GM21737 (cell line): ENCODE results near the gene MEOX1.

Experiments
- ATAC-seq: cut with Tn5 transposase; IDR thresholded peaks from one replicate; pipeline ENCODE4 v1.9.1; 2021; ENCODE audit warnings: mild to moderate bottlenecking, moderate library complexity; ENCODE audit not compliant: unreplicated experiment

MEOX1 gene

DNA sequence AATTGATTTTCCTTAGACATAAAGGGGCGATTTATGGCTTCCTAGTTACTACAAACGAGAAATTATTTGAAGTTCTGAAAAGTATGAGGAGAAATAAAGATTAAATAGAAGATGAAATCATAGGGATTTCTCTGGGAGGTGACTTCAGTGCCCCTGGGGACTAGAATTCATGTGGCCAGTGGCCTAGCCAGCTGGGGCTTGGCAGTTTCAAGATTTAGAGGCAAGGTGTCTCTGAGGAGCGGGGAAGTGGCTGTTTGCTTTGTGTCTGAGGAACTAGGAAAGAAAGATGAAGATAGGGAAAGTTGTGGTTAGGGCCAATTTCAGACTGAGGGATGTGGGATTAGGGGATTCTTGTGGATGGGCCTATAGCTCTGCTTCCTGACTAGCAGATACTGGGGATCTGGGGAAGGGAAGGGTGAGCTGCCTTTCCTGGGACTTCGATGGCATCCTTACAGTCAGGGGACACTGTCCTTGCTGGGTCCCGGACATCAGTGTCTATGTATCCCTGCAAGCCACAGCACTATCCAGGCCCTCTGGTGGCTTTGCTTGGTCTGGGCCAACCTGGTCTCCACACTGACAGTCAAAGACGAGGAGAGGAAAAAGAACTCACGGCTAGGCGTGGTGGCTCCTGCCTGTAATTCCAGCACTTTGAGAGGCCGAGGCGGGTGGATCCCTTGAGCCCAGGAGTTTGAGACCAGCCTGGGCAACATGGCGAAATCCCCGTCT, 22.4 kb upstream of the MEOX1 start:
- no peak for ATAC-seq

DNA sequence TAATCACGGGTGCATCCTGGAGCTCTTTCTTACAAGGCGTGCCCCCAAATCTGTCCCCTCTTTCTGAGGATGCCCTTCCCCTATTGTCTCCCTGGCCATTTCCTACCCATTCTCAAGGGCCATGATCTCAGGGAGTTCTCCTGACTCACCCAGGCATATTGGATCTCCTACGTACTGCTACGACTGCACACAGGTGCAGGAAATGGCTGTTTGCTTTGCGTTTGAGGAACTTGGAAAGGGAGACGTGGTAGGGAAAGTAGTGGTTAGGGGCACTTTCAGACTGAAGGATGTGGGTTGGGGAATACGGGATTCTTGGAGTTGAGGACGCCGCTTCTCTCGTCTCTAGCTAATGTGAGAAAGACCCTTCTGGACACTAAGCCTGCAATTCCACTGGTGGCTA, 18.7 kb upstream of the MEOX1 start:
- ATAC-seq = no peak

DNA sequence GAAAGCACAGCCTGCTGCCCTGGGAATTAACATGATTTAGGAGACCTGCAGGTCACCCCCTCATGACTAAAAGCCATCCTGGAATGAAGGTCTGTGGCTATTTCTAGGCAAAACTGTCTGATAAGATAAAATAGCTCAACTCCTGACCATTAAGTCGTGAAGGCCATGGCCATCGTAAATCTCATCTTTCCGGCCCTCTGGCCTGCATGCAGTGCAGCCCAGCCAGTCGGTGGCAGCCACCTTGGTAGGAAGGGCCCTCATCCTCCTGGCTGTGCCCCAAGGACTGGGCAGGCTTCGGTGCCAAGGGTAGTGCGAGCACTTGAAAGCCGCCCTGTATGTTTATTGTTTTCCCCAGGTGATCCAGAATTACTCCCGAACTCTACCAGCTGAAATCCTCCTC, 18.2 kb upstream of the MEOX1 start:
- no peak for ATAC-seq

DNA sequence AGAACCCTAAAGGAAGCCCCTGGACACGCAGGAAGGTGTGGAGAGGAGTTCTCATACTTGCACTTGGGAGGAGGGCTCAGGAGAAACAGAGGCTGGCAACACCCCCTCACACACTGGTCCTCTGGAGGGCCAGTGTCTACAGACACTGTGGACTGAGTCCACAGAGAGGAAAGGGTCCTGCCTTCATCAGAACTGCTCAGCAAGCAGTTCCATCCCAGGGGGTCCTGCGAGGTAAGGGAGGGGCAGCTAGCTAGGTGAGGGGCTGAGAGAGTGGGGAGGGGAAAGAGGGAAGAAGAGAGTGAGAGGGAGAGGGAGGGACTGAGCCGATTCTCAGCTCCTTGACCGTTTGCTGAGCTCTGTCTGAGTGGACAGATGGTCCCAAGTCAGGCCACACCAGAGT, 17.7 kb upstream of the MEOX1 start:
- no peak for ATAC-seq

DNA sequence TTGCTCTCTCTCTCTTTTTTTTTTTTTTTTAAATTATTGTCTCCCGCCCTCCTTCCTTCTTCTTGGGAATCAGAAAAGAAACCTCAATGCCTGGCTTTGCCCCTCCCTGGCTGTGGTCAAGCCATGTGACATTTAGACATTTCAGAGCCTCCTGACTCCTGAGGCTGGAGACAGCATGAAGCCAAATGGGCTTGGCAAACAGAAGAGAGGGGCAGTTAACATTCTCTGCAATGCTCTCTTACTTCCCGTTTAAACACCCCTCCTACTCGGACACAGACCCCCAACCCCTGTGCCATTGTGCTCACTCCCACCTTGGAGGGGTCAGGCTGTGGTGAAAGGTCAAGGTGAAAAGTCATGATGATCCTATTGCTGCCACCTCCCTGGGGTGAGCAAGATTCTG, 14.7 kb upstream of the MEOX1 start:
- ATAC-seq = no peak

DNA sequence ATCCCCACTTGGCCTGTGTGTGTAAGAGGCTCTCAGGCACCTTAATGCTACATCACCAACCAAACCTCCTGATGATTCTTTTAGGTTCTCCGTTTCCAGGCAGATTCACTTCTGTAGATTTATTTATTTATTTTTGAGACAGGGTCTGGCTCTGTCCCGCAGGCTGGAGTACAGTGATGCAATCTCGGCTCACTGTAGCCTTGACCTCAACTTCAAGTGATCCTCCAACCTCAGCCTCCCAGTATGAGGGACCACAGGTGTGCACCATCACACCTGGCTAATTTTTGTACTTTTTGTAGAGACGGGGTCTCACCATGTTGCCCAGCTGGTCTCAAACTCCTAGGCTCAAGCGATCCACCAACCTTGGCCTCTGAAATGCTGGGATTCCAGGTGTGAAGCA, 12.7 kb upstream of the MEOX1 start:
- no peak for ATAC-seq

DNA sequence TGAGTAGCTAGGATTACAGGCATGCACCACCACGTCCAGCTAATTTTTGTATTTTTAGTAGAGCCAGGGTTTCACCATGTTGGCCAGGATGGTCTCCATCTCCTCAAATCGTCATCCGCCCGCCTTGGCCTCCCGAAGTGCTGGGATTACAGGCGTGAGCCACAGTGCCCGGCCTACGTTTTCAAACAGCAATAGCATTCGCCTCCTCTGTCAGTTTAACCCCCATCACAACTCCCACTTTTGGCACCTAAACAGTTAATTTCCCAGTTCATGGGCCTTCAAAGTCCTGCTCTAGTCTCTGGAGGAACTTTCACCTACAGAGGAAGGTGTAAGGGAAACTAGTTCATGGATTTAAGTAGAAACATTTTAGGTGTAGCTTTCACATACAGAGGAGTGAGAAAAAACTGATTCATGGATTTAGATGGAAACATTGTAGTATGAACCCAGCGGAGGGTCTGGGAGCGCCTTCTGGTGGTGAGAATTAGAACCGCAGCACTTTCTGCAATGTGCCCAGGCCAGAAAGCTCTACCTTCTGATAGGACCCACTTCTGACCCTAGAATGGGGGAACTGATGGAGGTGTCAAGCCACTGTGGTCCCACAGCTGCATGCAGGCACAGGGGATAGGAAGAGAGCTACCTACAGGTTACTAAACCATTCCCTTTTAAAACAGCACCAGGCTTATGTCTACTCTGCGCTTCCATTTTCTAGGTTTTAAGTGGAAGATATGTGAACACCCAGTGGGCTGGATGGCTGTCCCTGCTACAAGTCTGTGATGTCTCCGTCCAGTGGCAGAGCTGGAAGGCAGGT, 12.0 kb upstream of the MEOX1 start:
- no peak for ATAC-seq

DNA sequence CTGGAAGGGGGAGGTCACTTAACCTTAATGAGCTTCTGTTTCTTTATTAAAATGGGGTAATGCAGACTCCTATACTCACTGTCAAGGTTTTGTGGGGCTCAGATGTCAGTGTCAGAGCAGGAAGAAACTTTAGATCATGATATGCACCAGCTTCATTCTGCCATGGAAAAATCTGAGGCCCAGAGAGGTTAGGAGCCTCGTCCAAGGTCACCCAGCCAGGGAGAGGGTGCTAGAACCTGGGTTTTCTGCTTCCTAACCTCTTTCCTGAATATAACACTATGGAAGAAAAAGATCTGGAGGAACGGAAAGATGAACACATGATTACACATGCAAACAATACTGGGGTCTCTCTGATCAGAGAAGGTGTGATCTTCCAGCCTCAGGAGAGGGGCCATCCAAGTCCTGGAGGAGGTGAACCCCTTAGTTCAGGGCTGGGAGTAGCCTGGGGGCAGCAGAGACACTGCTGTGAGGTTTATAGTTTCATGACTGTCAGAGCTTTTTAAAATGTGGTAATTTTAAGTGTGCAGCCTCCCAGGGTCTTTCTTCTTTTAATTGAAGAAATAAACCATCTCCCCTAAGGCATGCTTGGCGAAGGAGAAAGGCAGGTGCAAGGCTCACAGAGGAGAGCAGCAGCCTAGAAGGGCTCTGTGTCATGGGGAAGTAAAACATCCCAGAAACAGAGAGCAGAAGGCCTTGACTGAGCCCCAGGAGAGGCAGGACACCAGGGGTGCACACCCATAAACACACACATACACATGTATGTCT, 10.2 kb upstream of the MEOX1 start:
- ATAC-seq = no peak

DNA sequence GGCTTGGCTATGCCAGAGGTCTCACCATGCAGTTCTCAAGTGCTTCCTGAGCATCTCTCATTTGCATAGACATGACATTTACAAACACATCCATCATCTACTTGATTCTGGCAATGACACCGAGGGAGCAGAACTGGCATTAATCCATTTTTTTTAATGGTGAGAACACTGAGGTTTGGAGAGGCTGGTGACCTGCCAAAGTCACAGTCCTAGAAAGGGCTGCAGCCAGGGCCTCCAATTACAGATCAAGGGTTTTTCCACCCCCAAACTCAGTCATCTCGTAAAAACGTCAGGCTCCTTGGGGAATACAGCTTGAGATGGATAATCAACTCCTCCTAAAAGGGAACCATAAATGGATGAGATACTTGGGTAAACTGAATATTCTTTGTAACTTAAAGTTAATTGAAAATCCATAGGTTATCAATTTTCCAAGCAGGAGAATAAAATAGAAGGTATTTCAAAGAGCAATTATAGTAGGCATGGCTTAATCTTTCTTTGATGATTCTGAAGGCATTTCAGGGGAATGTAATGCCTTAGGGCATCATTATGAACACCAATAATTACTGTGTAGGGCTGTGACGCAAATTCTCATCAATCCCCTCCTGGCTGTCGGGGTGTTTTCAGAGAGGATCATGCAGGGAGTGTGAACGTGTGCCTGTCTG, 9.4 kb upstream of the MEOX1 start:
- no peak for ATAC-seq

DNA sequence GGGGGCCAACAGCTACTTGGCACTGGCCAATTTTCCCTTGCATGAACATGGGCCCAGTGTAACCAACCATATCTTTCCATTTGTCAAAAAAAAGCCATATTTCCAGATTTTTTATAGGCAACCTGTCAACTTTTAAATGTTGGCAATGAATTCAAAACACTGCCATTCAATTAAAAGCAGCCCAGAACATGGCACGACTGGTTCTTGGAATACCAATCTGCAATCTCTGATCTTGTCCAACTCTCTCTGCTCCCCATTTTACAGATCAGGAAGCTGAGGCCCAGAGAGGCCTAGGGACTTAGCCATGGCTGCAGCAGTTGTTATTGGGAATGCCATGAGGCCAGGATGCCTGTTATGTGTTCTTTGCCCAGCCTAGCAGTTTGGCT, 8.9 kb upstream of the MEOX1 start:
- no peak for ATAC-seq

DNA sequence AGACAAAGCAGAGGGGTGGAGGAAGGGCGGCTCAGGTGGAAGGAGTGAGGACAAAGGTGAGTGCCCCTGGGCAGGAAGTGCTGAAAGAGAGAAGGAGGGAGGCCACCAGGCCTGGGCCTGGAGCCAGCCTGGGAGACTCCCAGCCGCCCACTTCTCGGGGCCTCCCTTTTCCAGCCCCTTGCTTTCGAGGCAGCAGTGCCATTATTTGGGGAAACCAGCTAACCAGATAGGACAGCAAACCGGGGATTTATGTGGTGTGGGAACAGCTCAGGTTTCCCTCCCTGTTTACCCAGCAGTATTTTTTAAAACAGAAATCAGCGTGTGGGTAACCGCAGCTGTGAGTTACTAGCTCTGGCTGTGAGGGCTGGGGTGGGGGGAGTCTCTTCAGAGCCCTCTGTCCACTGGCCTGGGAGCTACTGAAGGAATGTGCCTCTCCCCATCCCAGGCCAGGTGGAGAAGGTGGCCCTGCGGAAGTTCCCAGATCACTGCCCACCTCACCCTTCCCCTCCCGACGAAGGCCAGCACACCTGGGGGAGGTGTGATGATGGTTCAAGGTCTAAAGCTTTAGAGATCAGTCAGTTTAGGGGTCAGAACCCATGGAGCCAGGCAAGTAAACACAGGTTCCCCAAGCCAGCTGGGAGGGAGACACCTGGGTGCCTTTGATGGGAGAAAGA, 8.4 kb upstream of the MEOX1 start:
- ATAC-seq = no peak

DNA sequence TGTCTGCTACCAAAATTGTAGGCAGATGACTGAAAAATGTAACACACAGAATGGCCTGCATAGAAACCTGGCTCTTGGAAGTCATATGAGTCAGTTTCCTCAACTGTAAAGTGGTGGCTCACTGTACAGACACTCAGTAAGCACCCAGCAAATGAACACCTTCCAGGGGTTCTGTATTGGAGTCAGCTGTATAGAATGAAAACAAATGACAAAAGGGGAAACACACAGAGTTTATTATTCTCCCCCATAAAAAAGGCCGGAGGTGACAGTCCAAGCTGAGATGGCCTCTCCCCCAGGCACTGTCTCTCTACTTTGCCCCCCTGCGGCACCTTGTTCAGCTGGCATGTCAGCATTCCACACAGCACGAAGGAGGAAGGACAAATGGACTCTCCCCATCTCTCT, 6.2 kb upstream of the MEOX1 start:
- no peak for ATAC-seq

DNA sequence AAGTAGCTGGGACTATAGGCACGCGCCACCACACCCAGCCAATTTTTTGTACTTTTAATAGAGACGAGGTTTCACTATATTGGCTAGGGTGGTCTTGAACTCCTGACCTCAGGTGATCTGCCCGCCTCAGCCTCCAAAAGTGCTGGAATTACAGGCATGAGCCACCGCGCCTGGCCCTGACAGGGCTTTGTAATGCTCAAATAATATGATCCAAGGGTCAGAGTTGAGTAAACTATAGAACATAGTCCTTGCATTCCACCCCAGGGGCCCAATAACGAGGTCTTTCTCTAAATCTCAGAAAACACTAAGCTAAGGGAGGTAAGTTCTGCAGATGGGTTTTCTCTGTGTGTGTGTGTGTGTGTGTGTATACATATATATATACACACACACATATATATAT, 5.8 kb upstream of the MEOX1 start:
- no peak for ATAC-seq

DNA sequence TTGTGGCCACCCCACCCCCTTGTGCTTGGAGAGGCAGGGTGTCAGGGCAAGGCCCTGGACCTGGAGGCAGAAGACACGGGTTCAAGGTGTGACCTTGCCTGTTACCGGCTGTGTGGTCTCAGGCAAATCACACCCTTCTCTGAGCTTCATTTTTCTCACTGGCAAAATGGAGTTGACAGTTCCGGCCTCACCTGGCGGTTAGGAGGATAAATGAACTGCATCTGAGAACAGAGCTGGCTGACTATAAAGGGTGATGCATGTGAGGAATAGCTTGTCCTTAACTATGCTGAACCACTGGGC, 4.2 kb upstream of the MEOX1 start:
- ATAC-seq = no peak

DNA sequence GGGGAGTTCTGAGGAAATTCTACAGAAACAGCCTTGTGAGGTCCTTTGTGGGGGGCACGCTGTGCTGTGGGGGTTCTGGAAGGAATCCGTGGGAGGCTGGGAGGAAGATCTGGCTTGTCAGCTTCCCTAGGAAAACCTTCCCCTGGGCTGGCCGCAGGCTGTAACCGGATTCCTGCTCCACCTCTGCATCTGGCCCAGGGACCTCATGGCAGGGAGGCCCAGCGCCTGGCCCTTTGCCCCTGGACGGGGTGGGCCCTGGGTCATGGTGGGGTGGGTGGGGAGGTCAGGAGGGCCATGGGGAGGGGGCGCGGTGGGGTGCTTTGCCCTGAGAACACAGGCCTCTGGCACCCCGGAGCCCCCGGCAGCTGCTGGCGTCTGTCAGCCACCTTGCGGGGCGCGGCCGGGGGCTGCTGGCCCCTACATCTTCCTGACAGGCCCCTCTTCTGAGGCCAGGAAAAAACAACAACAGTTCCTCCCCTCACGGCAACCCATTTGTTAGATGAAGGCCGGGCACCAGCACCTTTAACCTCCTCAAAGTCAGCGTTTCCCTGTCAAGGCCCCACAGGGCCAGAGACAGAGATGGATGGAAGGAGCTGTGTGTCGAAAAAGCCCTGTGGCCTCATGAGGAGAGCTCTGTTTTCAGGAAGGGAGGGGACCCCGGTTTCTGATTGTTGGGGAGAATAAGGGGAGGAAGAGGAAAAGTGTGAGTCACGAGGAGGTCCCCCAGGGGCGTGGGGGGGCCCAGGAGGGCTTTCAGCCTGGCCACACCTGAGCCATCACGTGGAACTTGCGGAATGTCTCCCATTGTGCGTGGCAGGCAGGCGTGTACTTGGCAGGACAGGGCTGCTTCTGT, 3.6 kb upstream of the MEOX1 start:
- ATAC-seq = no peak

DNA sequence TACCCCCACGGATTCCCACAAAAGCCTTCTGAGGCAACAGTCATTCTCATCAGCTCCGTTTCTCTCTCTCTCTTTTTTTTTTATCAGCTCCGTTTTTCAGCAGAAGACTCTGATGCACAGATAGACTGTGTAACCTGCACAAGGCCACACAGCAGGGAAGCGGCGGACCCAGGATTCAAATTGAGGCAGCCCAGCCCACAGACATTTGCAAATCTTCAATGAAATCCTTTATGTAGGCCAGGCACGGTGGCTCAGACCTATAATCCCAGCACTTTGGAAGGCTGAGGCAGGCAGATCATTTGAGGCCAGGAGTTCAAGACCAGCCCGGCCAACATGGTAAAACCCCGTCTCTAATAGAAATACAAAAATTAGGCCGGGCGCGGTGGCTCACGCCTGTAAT, 2.4 kb upstream of the MEOX1 start:
- no peak for ATAC-seq

DNA sequence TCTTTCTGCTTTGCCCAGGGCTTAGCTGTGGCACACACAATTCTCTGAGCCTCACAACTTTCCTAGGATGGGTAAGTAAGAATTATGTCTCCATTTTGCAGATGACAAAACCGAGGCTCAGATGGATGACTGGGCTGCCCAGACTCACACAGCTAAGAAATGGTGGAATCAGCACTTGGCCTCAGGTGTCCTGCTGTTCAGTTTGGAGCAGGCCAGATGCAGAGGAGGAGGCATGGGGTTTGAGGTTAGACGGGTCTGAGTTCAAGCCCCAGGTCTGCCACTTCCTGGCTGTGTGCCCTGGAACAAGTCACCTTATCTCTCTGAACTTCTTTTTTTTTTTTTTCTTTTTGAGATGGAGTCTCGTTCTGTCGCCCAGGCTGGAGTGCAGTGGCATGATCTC, 1.7 kb upstream of the MEOX1 start:
- no peak for ATAC-seq

DNA sequence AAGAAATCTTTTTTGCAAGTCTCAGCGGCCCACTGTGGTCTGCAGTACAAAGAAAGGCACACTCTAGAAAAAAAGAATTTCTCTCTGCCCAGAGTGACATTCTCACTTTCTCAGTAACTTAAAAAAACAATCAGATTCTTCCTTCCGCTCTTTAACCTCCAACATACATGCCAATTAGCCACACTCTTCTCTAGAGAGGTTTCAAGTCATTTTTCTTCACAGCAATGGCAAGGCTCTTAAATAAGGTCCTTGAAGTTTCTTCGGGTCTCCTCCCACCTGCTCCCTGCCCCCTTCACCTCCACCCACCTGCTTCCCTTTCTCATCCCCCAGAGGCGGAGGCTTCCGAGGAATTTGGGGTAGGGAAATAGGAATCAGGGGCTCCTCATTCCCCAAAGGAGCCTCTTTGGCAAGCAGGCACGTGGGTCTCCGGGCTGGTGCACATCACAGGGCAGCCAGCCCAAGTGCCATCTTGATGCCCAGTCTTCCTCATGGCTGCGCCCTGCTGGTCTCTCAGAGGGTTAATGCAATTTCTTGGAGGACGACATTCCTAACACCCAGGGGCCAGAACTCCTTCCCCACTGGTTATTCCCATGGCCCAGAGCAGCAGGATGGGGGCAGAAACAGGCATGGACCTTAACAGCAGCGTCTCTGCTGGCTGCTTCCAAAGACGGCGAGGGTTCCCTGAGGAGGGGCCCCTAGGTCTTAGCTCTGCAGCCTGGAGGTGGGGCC, 855 bp upstream of the MEOX1 start:
- no peak for ATAC-seq

DNA sequence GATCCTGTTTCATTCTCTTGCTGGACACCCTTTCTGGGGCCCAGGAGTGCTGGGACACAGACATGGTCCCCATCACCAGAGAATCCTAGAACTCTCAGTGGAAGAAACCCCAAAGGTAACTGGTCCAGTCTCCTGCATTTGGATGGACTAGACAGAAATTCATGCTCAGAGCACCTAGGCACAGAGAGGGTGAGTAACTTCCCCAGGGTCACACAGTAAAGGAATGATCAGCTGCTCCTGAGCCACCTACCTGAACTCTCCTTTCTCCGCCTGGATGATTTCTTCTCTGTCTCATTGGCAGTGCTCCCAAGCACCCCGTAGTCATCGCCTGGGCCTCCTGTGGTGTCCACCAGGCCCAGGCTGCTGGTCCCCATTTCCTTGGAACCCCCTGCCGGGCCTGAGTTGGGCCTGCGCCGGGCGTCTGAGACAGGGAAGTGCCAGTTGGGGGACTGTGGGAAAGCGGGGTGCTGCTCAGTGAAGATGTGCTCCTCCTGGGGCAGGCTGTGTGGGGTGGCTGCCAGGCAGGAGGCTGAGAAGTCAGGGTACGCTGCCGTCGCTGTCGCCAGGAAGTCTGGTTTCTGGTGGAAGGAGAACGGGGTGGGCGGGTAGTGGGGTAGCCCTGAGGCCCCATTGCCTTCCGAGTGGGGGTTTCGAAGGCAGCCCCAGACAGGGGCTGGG, 767 bp downstream of the MEOX1 start:
- ATAC-seq = no peak
